Neural progenitor cell (in vitro differentiated cells): Measurements from ENCODE around the gene HYAL4. TPM values are rescaled to one million over a fixed set of nuclear protein-coding genes. Genes with fewer than 3 reads are reported as not detected.
"Not testable (repeated sequence)": the region's sequence is repeated elsewhere in the genome, so short reads cannot be mapped to it uniquely, and the experiment has no call there.

Experiments used
- DNase-seq: peaks from one replicate; pipeline ENCODE4 v3.0.0-alpha.2; 2016; ENCODE audit warnings: low spot score
- H2AFZ ChIP-seq: fragments of 200-600 bp; sonication (generic); replicated peaks from 2 replicates; pipeline ENCODE4 v1.6.1; 2016; ENCODE audit warnings: antibody characterized with exemption
- H3F3A ChIP-seq: fragments of 200-600 bp; sonication (generic); 2 replicates; pipeline ENCODE4 v1.6.1; 2016; ENCODE audit warnings: antibody characterized with exemption, low read depth
- H3K27ac ChIP-seq: fragments of 200-600 bp; sonication (generic); 2 replicates; pipeline ENCODE4 v1.5.1; 2016; ENCODE audit warnings: mild to moderate bottlenecking
- H3K27me3 ChIP-seq: fragments of 200-600 bp; sonication (generic); 2 replicates; pipeline ENCODE4 v1.6.1; 2016; ENCODE audit warnings: mild to moderate bottlenecking, moderate library complexity
- H3K36me3 ChIP-seq: fragments of 200-600 bp; sonication (generic); 2 replicates; pipeline ENCODE4 v1.5.1; 2016
- H3K4me1 ChIP-seq: fragments of 200-600 bp; sonication (generic); 2 replicates; pipeline ENCODE4 v1.6.1; 2016; ENCODE audit warnings: mixed run types
- H3K4me2 ChIP-seq: fragments of 200-600 bp; sonication (generic); 2 replicates; pipeline ENCODE4 v1.6.1; 2016
- H3K4me3 ChIP-seq: fragments of 200-600 bp; sonication (generic); 2 replicates; pipeline ENCODE4 v1.5.1; 2016
- H3K79me2 ChIP-seq: fragments of 200-600 bp; sonication (generic); 2 replicates; pipeline ENCODE4 v1.6.1; 2016; ENCODE audit warnings: low read depth
- H3K9ac ChIP-seq: fragments of 200-600 bp; sonication (generic); 2 replicates; pipeline ENCODE4 v1.6.1; 2016
- H3K9me3 ChIP-seq: fragments of 200-600 bp; sonication (generic); 2 replicates; pipeline ENCODE4 v1.5.1; 2016; ENCODE audit warnings: low read depth
- H4K20me1 ChIP-seq: fragments of 200-600 bp; sonication (generic); 2 replicates; pipeline ENCODE4 v1.6.1; 2016; ENCODE audit warnings: low read depth
- H3K27ac Mint-ChIP-seq: 3 replicates; pipeline ENCODE4 v1.8.0; 2021; ENCODE audit warnings: mixed read lengths
- H3K27me3 Mint-ChIP-seq: 2 replicates; pipeline ENCODE4 v1.8.0; 2022; ENCODE audit warnings: low read depth, mild to moderate bottlenecking, inconsistent platforms, moderate library complexity, mixed read lengths; ENCODE audit not compliant: insufficient read depth
- H3K36me3 Mint-ChIP-seq: 3 replicates; pipeline ENCODE4 v1.8.0; 2021; ENCODE audit warnings: mixed read lengths
- H3K4me1 Mint-ChIP-seq: 3 replicates; pipeline ENCODE4 v1.8.0; 2021; ENCODE audit warnings: mixed read lengths
- H3K4me3 Mint-ChIP-seq: 3 replicates; pipeline ENCODE4 v1.8.0; 2021; ENCODE audit warnings: mild to moderate bottlenecking, moderate library complexity, mixed read lengths
- H3K9me3 Mint-ChIP-seq: 3 replicates; pipeline ENCODE4 v1.8.0; 2020; ENCODE audit warnings: mixed read lengths
- EZH2 ChIP-seq: fragments of 200-600 bp; sonication (generic); IDR thresholded peaks from 2 replicates; pipeline ENCODE4 v1.6.1; 2017; ENCODE audit warnings: antibody characterized with exemption, mild to moderate bottlenecking, moderate library complexity
- EZH2phosphoT487 ChIP-seq: fragments of 200-600 bp; sonication (generic); IDR thresholded peaks from 2 replicates; pipeline ENCODE4 v1.6.1; 2017; ENCODE audit warnings: antibody characterized with exemption
- total RNA-seq: library from RNA; depleted of rRNA; stranded (reverse); fragments of >200 nt; gene quantifications from 2 replicates; pipeline ENCODE4 v1.2.3, GENCODE V29; 2015; ENCODE audit warnings: low replicate concordance
- TF ChIP-seq, protein P1 (sequence below): fragments of 200-600 bp; sonication (generic); IDR thresholded peaks from 2 replicates; pipeline ENCODE4 v1.5.1; 2017; ENCODE audit warnings: antibody characterized with exemption, mild to moderate bottlenecking

HYAL4 gene
- total RNA-seq, 1 donor from 2014 or later: not detected

DNA sequence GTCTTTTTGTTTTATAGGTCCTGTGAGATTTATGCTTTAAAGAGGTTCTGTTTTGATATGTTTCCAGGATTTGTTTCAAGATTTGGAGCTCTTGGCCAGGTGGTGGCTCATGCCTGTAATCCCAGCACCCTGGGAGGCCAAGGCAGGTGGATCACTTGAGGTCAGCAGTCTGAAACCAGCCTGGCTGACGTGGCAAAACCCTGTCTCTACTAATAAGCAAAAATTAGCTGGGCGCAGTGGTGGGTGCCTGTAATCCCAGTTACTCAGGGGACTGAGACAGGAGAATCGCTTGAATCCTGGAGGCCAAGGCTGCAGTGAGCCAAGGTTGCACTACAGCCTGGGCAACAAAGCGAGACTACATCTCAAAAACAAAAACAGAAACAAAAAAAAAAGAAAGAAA is 8.3 kb upstream of the HYAL4 start:
- no peak overlapping the region for H3K4me3 Mint-ChIP-seq
- H4K20me1 ChIP-seq: no peaks in the 10 kb centered on the region
- H3K36me3 ChIP-seq: no peaks in the 10 kb centered on the region
- H3K36me3 Mint-ChIP-seq: no peaks in the 10 kb centered on the region
- peaks cover 3% of the 10 kb centered on the region for H3K27me3 Mint-ChIP-seq
- H3K27ac Mint-ChIP-seq: no peak overlapping the region
- H3K9ac ChIP-seq: no peak overlapping the region
- no peak overlapping the region for H3K27ac ChIP-seq
- TF ChIP-seq, protein P1, sequence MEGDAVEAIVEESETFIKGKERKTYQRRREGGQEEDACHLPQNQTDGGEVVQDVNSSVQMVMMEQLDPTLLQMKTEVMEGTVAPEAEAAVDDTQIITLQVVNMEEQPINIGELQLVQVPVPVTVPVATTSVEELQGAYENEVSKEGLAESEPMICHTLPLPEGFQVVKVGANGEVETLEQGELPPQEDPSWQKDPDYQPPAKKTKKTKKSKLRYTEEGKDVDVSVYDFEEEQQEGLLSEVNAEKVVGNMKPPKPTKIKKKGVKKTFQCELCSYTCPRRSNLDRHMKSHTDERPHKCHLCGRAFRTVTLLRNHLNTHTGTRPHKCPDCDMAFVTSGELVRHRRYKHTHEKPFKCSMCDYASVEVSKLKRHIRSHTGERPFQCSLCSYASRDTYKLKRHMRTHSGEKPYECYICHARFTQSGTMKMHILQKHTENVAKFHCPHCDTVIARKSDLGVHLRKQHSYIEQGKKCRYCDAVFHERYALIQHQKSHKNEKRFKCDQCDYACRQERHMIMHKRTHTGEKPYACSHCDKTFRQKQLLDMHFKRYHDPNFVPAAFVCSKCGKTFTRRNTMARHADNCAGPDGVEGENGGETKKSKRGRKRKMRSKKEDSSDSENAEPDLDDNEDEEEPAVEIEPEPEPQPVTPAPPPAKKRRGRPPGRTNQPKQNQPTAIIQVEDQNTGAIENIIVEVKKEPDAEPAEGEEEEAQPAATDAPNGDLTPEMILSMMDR: no peak
- TF ChIP-seq EZH2 (no peak), EZH2phosphoT487 (no peak)
- no peaks in the 10 kb centered on the region for H3F3A ChIP-seq
- no peak overlapping the region for H3K4me3 ChIP-seq
- no peaks in the 10 kb centered on the region for H3K79me2 ChIP-seq
- no peaks in the 10 kb centered on the region for H3K27me3 ChIP-seq
- H3K4me1 ChIP-seq: no peaks in the 10 kb centered on the region
- no peak for DNase-seq
- H2AFZ ChIP-seq: no peak overlapping the region
- no peaks in the 10 kb centered on the region for H3K9me3 ChIP-seq
- H3K4me1 Mint-ChIP-seq: no peaks in the 10 kb centered on the region
- no peak overlapping the region for H3K4me2 ChIP-seq
- H3K9me3 Mint-ChIP-seq: peaks cover 5% of the 10 kb centered on the region

GRCh38 chr7:123839106-123839505 is 5.9 kb upstream of the HYAL4 start:
- not testable (repeated sequence) for H3K36me3 Mint-ChIP-seq, H3K4me1 ChIP-seq, DNase-seq, H4K20me1 ChIP-seq, H3K4me2 ChIP-seq, H3K27ac Mint-ChIP-seq, H3K9me3 ChIP-seq, H3F3A ChIP-seq, H3K27me3 Mint-ChIP-seq, H3K4me1 Mint-ChIP-seq, H3K27ac ChIP-seq, H3K9ac ChIP-seq, H2AFZ ChIP-seq, H3K4me3 ChIP-seq, H3K36me3 ChIP-seq, H3K79me2 ChIP-seq, H3K9me3 Mint-ChIP-seq, H3K27me3 ChIP-seq
- peak overlapping the region; percentile 34 for H3K4me3 Mint-ChIP-seq

DNA sequence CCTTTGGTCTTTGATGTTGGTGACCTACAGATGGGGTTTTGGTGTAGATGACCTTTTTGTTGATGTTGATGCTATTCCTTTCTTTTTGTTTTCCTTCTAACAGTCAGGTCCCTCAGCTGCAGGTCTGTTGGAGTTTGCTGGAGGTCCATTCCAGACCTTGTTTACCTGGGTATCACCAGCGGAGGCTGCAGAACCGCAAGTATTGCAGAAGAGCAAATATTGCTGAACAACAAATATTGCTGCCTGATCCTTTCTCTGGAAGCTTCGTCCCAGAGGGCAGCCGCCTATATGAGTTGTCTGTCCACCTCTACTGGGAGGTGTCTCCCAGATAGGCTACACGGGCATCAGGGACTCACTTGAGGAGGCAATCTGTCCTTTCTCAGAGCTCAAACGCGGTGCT is 827 bp upstream of the HYAL4 start:
- not testable (repeated sequence) for H3F3A ChIP-seq, H3K4me3 ChIP-seq, H3K36me3 ChIP-seq, H3K4me1 ChIP-seq, H4K20me1 ChIP-seq, H3K36me3 Mint-ChIP-seq, H3K27ac Mint-ChIP-seq, H3K27me3 ChIP-seq, H3K27ac ChIP-seq, H3K4me1 Mint-ChIP-seq, H3K9ac ChIP-seq, H3K4me3 Mint-ChIP-seq, H3K79me2 ChIP-seq, DNase-seq, H3K9me3 Mint-ChIP-seq, H3K4me2 ChIP-seq, H3K9me3 ChIP-seq, H3K27me3 Mint-ChIP-seq
- H2AFZ ChIP-seq: peak overlapping the region; percentile 13

GRCh38 chr7:123845823-123846216 is 851 bp downstream of the HYAL4 start:
- H3K36me3 ChIP-seq: no peaks in the 10 kb centered on the region
- H3K27me3 ChIP-seq: no peaks in the 10 kb centered on the region
- Mint-ChIP-seq H3K36me3 (no peaks in the 10 kb centered on the region), H3K4me3 (no peak overlapping the region), H3K4me1 (no peaks in the 10 kb centered on the region), H3K27me3 (peaks cover 3% of the 10 kb centered on the region), H3K9me3 (peaks cover 2% of the 10 kb centered on the region), H3K27ac (no peak overlapping the region)
- TF ChIP-seq, protein P1: no peak
- TF ChIP-seq EZH2phosphoT487: no peak
- TF ChIP-seq EZH2: no peak
- no peaks in the 10 kb centered on the region for H4K20me1 ChIP-seq
- no peak overlapping the region for H3K4me3 ChIP-seq
- H3K9ac ChIP-seq: no peak overlapping the region
- no peaks in the 10 kb centered on the region for H3K79me2 ChIP-seq
- no peak overlapping the region for H2AFZ ChIP-seq
- no peak overlapping the region for H3K27ac ChIP-seq
- no peaks in the 10 kb centered on the region for H3K9me3 ChIP-seq
- H3K4me2 ChIP-seq: no peak overlapping the region
- no peak for DNase-seq
- no peaks in the 10 kb centered on the region for H3K4me1 ChIP-seq
- no peaks in the 10 kb centered on the region for H3F3A ChIP-seq
